ENCODE results near the gene MYOZ1. TPM values are rescaled to one million over a fixed set of nuclear protein-coding genes. Genes with fewer than 3 reads are reported as not detected.
A peak's percentile ranks its signal among the peaks of the same experiment; 100 is the strongest.

The MYOZ1 gene
- total RNA-seq, 1 donor = not detected

DNA sequence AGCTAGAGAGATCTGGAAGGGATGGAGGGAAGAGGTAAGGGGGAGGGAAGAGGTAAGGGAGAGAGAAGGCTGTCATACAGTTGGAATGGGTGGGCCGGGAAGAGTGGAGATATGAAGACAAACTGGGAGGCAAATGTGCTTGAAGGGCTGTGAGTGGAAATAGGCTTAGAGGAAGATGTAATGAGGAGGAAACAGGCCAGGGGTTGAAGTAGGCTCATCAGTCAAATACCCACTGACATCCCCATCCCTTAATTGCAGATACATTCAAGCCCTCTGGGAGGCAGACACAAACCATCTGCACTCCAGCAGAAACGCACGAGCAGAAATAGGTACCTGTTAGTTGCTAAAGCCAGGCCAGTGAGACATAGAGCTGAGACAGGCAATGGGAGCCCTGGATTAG lies 12.4 kb upstream of the MYOZ1 start:
- H2AFZ ChIP-seq (ENCODE audit: low read length) = no peak overlapping the region
- no peak overlapping the region for H3K4me2 ChIP-seq (ENCODE audit: insufficient read depth, low read length)
- H3K4me1 ChIP-seq (ENCODE audit: insufficient read depth, low read length) = peaks cover 24% of the 10 kb centered on the region
- no peak overlapping the region for H3K27ac ChIP-seq (ENCODE audit: low read depth, low read length)
- H3K79me2 ChIP-seq (ENCODE audit: insufficient read depth, low read length) = no peaks in the 10 kb centered on the region
- no peaks in the 10 kb centered on the region for H3K27me3 ChIP-seq (ENCODE audit: insufficient read depth, low read length)
- peak; percentile 56 for DNase-seq (ENCODE audit: insufficient read length, low spot score, missing footprints)
- H3K9me3 ChIP-seq (ENCODE audit: low read depth, low read length) = no peaks in the 10 kb centered on the region
- no peaks in the 10 kb centered on the region for H3K36me3 ChIP-seq (ENCODE audit: insufficient read depth, low read length)
- TF ChIP-seq, protein P1, sequence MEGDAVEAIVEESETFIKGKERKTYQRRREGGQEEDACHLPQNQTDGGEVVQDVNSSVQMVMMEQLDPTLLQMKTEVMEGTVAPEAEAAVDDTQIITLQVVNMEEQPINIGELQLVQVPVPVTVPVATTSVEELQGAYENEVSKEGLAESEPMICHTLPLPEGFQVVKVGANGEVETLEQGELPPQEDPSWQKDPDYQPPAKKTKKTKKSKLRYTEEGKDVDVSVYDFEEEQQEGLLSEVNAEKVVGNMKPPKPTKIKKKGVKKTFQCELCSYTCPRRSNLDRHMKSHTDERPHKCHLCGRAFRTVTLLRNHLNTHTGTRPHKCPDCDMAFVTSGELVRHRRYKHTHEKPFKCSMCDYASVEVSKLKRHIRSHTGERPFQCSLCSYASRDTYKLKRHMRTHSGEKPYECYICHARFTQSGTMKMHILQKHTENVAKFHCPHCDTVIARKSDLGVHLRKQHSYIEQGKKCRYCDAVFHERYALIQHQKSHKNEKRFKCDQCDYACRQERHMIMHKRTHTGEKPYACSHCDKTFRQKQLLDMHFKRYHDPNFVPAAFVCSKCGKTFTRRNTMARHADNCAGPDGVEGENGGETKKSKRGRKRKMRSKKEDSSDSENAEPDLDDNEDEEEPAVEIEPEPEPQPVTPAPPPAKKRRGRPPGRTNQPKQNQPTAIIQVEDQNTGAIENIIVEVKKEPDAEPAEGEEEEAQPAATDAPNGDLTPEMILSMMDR (IDR thresholded peaks at IDR 0.05; ENCODE audit: extremely low read depth, low read depth, low read length) = peak; percentile 28
- no peaks in the 10 kb centered on the region for H4K20me1 ChIP-seq (ENCODE audit: insufficient read depth, low read length)
- H3K4me3 ChIP-seq (ENCODE audit: insufficient read depth, low read length) = no peak overlapping the region

DNA sequence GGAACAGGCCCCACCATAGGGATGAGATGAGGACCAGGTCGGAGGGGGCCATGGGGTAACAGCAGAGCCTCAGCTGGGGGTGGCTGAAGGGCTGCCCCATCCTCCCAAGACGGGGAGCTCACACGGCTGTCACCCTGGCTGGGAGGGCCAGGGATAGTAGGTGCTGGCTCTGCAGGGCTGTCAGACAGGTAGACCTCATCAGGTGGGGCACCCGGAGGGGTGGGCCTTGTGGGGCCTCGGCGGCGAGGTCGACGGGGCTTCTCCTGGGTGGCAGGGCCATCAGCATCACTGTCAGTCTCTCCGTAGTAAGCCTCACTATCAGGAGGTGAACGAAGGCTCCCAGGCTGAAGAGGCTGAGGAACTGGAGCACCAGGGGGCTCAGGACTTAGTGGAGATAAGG lies 11.9 kb upstream of the MYOZ1 start:
- no peaks in the 10 kb centered on the region for H3K9me3 ChIP-seq (ENCODE audit: low read depth, low read length)
- no peaks in the 10 kb centered on the region for H3K79me2 ChIP-seq (ENCODE audit: insufficient read depth, low read length)
- H2AFZ ChIP-seq (ENCODE audit: low read length) = no peak overlapping the region
- no peak for DNase-seq (ENCODE audit: insufficient read length, low spot score, missing footprints)
- TF ChIP-seq, protein P1 (IDR thresholded peaks at IDR 0.05; ENCODE audit: extremely low read depth, low read depth, low read length) = no peak
- H3K27ac ChIP-seq (ENCODE audit: low read depth, low read length) = no peak overlapping the region
- no peaks in the 10 kb centered on the region for H4K20me1 ChIP-seq (ENCODE audit: insufficient read depth, low read length)
- no peak overlapping the region for H3K4me3 ChIP-seq (ENCODE audit: insufficient read depth, low read length)
- H3K4me2 ChIP-seq (ENCODE audit: insufficient read depth, low read length) = no peak overlapping the region
- H3K27me3 ChIP-seq (ENCODE audit: insufficient read depth, low read length) = no peaks in the 10 kb centered on the region
- H3K36me3 ChIP-seq (ENCODE audit: insufficient read depth, low read length) = no peaks in the 10 kb centered on the region
- peaks cover 29% of the 10 kb centered on the region for H3K4me1 ChIP-seq (ENCODE audit: insufficient read depth, low read length)

DNA sequence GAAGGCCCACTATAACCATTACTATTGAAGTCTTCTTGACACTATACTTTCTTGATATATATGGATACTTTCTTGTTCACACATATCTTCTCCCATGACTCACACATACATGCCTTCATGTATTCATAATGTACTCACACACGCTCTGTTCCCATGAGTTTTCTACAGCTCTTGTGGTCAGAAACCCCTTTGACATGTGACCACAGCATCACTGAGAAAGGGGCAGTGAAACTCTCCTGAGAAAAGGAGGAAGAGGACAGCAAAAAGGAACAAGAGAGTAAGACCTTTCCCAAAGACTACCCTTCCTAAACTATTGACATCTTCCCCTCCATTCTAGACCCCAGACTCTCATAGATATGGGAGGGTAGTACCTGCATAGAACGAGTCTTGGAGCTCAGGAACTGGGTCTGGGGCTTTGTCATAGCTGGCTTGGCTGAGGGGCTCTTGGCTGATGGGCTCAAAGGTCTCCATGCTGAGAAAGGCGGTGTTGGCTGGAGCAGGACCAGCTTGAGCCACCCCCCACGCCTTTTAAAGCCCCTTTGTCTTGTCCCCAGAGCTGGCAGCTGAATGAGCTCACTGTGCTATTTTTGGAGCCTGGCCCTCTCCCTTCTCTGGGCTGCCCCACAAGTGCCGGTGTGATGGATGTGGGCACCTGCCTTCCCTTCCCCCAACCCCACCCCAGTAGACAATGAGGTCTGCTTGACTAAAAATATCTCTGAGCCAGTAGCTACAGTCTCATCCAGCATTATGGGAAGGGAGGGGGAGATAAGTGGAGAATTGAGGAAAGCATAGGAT lies 9.5 kb upstream of the MYOZ1 start:
- Histone ChIP-seq H3K27ac (ENCODE audit: low read depth, low read length) (peak overlapping the region; percentile 88), H3K79me2 (ENCODE audit: insufficient read depth, low read length) (no peaks in the 10 kb centered on the region), H4K20me1 (ENCODE audit: insufficient read depth, low read length) (no peaks in the 10 kb centered on the region), H3K4me1 (ENCODE audit: insufficient read depth, low read length) (peaks cover 35% of the 10 kb centered on the region), H3K36me3 (ENCODE audit: insufficient read depth, low read length) (no peaks in the 10 kb centered on the region), H3K4me3 (ENCODE audit: insufficient read depth, low read length) (no peak overlapping the region), H2AFZ (ENCODE audit: low read length) (peak overlapping the region; percentile 25), H3K27me3 (ENCODE audit: insufficient read depth, low read length) (no peaks in the 10 kb centered on the region), H3K9me3 (ENCODE audit: low read depth, low read length) (no peaks in the 10 kb centered on the region), H3K4me2 (ENCODE audit: insufficient read depth, low read length) (peak overlapping the region; percentile 38)
- DNase-seq (ENCODE audit: insufficient read length, low spot score, missing footprints) = peak; percentile 94
- TF ChIP-seq, protein P1 (IDR thresholded peaks at IDR 0.05; ENCODE audit: extremely low read depth, low read depth, low read length) = no peak

DNA sequence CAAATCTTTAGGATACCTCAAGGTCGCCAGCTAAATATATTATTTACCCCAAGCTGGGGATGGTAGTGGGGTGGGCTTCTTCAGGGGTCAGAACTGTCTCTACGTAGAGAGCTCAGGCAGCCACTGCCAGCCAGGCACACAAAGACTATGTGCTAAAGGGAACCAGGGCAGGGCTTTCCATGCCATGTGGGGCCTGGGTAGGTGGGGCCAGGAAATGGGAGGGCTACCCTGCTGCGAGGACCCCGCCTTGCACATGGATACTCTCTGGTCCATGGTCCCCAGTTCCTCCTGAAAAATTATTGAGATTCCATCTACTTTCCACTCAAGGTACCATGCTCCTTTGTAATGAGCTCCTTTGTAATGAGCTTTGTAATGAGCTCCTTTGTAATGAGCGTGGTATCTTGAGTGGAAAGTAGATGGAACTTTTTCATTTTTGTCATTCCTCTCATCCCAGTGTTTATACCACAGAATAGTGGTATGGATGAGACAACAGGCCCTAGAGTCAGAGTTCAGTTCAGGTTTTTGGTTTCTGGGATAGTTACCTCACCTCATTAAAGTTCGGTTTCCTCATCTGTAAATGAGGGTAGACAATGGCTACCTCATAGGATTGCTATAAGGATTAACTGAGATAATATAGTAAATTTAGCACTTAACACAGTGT lies 8.7 kb upstream of the MYOZ1 start:
- Histone ChIP-seq H4K20me1 (ENCODE audit: insufficient read depth, low read length) (no peaks in the 10 kb centered on the region), H3K4me1 (ENCODE audit: insufficient read depth, low read length) (peaks cover 35% of the 10 kb centered on the region), H3K9me3 (ENCODE audit: low read depth, low read length) (no peaks in the 10 kb centered on the region), H3K27ac (ENCODE audit: low read depth, low read length) (peak overlapping the region; percentile 88), H3K27me3 (ENCODE audit: insufficient read depth, low read length) (no peaks in the 10 kb centered on the region), H3K4me2 (ENCODE audit: insufficient read depth, low read length) (no peak overlapping the region), H3K4me3 (ENCODE audit: insufficient read depth, low read length) (no peak overlapping the region), H3K36me3 (ENCODE audit: insufficient read depth, low read length) (no peaks in the 10 kb centered on the region), H2AFZ (ENCODE audit: low read length) (no peak overlapping the region), H3K79me2 (ENCODE audit: insufficient read depth, low read length) (no peaks in the 10 kb centered on the region)
- peak; percentile 74 for DNase-seq (ENCODE audit: insufficient read length, low spot score, missing footprints)
- TF ChIP-seq, protein P1 (IDR thresholded peaks at IDR 0.05; ENCODE audit: extremely low read depth, low read depth, low read length) = no peak
